HG03175 (cell line): ENCODE data around the gene IL1RAPL2.
"Not testable (repeated sequence)": the region's sequence is repeated elsewhere in the genome, so short reads cannot be mapped to it uniquely, and the experiment has no call there.

ENCODE experiments used
- ATAC-seq: cut with Tn5 transposase; IDR thresholded peaks from one replicate; pipeline ENCODE4 v1.9.1; 2021; ENCODE audit warnings: mild to moderate bottlenecking, moderate library complexity; ENCODE audit not compliant: unreplicated experiment

Gene IL1RAPL2

DNA sequence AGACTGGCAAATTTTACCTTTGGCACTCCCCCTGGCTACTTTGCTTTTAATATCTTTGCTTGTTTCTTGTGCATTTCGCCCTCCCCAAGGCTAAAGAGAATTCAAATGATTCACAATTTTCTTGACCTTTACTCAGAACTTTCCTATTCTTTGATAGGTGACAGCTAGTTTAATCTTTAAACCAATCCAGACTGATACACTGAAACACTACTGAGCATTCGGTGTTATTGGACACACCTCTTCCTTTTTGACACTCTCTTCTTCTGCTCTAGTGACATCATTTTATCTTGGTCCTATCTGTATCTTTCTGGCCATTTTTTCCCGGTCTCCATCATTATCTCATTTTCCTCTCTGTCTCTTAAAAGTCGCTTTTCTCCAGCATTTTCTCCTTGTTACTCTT lies 103.1 kb downstream of the IL1RAPL2 start:
- ATAC-seq = no peak

DNA sequence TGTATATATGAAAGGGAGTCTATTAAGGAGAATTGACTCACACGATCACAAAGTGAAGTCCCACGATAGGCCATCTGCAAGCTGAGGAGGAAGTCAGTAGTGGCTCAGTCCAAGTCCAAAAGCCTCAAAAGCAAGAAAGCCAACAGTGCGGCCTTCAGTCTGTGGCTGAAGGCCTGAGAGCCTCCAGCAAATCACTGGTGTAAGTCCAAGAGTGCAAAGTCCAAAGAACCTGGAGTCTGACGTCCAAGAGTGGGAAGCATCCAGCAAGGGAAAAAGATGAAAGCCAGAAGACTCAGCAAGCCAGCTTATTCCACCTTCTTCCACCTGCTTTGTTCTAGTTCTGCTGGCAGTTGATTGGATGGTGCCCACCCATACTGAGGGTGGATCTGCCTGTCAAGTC lies 104.1 kb downstream of the IL1RAPL2 start:
- ATAC-seq = no peak

DNA sequence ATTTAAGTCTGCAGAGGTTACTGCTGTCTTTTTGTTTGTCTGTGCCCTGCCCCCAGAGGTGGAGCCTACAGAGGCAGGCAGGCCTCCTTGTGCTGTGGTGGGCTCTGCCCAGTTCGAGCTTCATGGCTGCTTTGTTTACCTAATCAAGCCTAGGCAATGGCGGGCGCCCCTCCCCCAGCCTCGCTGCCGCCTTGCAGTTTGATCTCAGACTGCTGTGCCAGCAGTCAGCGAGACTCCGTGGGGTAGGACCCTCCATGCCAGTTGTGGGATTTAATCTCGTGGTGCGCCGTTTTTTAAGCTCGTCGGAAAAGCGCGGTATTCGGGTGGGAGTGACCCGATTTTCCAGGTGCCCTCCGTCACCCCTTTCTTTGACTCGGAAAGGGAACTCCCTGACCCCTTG lies 111.5 kb downstream of the IL1RAPL2 start:
- ATAC-seq = not testable (repeated sequence)

DNA sequence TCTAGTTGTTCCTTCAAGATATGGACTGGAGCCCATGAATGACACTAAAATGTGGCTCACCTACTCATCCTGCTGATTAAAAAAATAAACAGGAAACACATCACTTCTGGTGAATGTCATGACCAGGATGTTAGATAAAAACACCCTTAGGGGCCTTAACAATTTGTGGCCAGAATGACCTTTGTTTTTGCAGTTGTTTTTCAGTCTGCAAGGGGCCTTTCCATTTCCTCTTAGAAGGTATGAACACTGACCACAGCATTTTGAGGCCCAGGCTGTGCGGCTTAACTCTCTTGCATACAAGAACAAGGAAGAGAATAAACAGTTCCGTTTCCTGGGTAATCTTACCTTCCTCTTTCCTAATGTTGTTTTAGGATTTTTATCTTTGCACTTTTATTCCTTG lies 113.2 kb downstream of the IL1RAPL2 start:
- ATAC-seq = no peak

DNA sequence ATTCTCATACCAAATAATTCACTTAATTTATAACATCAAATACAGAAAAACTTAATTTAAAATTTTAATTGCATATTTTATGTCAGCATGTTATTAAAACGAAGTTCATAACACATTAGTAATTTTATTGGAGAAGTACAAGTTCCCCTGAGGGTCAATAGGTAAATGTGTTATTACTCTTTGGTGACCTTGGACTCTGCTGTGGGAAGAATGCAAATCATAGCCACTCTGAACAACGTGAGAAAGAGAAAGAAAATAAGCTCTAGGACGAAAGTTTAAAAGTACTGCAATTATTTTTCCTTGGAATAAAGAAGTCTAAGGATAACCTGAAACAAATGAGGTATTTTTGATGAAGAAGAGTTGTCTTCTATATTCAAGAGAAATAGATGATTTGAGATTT lies 115.2 kb downstream of the IL1RAPL2 start:
- ATAC-seq = no peak

DNA sequence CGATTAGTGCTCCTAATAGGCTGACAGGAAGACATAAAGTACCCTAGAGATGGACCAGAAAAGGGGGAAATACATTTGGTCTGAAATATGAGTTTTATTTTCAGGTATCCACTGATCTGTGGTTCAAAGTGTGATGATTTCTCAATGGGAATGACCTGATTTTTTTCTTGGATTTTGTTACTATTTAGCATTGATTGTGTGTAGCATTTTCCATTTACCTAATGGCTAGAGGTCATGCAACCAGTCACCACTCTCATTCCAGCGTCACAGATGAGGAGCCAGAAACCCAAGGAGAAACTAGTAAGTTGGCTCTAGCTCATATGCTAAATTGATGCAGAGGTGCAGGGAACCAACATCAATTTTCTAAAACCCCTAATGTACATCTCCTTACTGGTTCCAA lies 118.1 kb downstream of the IL1RAPL2 start:
- no peak for ATAC-seq

DNA sequence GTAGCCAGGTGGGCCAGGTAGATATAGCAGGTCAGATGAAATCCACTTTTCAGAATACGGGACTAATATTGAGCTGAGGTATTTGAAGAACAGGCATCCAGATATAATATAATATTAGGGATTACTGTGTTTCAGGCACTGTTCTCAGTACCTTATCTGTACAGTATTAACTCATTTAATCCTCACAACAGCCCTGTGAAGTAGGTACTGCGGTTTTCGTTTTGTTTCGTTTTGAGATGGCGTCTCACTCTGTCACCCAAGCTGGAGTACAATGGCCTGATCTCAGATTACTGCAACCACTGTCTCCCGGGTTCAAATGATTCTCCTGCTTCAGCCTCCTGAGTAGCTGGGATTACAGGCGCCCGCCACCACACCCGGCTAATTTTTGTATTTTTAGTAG lies 129.6 kb downstream of the IL1RAPL2 start:
- ATAC-seq = peak; percentile 64

DNA sequence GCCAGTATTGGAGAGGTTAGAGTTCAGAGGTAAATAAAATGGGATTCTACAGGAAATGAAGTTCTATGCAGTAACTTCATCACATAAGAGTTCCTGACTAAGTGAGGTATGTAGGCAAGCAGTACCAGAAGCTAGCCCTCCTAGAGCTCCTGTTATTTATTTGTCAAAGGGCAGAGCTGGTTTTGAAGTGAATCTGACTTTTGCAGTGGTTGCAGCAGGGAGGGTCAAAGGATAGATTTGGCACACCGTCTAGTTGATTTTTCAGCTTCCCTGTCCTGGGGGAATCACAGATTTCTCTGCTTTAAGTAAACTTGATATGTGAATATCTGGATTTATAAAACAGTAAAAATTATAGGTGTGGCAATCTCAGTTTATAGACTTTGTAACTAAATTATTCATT lies 130.7 kb downstream of the IL1RAPL2 start:
- no peak for ATAC-seq

DNA sequence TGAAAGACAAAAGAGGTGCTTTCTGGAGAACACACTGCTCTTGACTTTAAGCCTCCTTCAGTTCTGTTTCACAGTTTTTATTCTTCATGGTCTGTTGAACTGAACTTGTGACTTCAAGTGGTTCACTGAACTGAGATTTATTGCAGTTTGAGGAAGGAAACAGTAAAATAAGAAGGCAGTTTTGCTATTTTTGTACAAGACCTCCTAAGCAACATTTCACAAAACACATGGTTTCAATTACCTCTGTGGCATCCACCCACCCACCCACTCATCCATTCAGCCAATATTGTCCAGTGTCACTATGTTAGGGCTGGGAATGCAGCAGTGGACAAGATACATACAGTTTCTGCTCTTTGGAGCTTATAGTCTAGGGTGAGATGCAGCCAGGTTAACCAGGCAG lies 131.3 kb downstream of the IL1RAPL2 start:
- peak; percentile 79 for ATAC-seq

DNA sequence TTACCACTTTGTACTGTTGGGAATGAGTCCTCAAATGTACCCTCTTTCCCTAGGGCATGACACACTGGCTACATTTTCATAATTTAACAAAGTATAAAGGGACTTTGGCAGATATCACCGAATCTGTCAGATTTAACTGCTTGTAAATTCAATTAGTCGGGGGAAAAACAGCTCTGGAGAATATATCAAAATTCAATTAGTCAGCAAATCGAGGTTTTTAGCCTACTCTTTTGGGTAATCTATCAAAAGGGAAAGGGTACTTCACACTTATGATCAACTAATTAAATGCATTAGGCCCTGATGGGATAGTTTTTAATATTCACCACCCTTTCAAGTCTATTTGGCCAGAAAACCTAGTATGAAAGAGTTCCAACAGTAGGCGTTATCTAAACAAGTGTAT lies 141.0 kb downstream of the IL1RAPL2 start:
- no peak for ATAC-seq

DNA sequence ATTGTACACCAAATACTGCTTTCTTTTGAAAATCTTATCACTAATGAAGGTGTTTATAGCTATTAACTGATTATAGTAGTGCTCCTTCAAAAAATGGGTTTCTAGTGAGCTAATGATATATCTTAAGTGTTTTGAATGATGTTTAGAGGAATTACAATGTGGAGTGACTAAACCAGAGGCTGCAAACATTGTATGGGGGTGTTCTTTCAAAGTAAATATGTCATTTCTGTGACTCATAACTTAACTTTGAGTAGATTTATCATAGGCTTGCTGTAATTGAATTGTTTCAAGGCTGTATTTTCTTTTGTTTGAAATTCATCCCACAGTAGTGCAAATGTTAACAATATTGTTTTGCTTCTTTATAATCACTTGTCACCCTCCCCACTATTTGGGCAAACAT lies 141.6 kb downstream of the IL1RAPL2 start:
- no peak for ATAC-seq

DNA sequence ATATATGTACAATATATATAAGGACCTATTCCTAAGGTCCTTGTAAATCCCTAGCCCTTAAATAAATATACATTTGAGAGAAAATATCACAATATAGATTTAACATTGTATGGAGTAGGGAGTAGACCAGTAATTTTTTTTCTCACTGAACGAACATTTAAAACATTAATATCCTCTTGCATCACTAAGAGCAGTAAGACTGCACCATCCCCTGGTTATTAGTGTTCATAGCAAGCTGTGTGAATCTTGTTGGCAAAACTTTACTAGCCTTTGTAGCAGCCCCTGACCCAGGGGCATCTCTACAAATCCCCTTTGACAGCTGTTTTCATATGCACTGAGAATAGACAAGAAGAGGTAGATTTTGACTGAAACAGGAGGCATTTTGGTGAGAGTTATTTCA lies 146.5 kb downstream of the IL1RAPL2 start:
- no peak for ATAC-seq

DNA sequence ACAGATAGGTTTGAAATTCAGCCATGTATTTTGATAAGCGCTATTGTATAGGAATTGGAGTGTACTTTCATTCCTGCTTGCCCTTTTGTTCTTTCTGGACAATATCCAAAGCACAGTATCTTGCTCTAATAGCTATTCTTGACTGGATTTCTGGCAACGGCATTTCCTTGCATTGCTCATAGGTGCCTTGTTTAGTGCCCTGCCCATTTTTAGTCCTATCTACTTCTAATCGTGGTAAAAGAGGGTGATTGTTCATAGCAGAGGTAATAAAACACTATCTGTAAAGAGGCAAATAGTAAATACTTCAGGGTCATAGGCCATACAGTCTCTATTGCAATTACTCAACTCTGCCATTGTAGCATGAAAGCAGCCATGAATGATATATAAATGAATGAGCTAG lies 155.9 kb downstream of the IL1RAPL2 start:
- no peak for ATAC-seq

DNA sequence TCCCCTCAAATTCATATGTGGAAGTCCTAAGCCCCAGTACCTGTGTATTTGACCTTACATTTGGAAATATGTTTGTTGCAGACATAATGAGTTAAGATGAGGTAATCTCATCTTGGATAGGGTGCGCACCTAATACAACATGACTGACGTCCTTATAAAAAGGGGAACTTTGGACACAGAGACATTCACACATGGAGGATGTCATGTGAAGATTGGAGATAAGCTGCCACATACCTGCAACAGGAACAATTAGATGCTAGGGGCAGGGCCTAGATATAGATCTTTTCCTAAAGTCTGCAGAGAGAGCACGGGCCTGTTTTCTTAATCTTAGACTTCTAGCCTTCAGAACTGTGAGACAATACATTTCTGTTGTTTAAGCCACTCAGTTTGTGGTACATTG lies 162.5 kb downstream of the IL1RAPL2 start:
- no peak for ATAC-seq

DNA sequence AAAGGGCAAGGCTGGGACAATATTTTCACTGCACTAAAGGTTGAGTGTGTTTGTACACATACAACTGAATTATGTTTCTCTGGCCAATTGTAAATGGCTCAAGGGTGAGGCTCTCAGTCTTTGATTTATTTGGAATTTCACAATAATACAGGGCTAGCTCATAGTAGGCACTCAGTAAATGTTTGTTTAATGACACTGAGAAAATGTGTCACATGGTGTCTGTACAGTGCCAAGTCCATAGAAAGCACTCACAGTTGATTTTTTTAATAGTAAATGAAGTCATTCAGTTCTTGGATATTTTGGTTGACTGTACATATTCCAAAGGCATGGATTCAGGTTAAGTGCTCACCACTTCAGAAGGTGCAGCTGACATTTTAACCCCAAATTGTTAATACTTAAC lies 176.4 kb downstream of the IL1RAPL2 start:
- ATAC-seq = no peak

DNA sequence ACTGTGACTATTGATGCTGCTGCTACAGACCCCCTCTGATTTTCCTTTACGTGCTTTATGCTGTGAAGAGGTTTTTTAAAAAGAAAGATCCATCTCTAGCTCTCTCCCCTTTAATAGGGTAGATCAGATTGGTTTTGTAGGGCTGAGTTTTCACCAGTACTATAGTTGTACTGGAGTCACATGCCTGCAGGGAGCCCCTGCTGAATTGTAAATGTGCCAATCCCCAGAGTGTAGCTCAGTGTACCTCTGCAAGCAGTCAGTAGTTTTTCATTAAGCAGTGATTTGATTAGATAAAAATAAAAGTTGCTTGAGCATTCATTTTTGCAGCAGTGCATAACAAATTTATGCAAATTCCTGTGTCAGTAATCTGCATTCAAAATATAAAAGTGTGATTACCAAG lies 179.2 kb downstream of the IL1RAPL2 start:
- no peak for ATAC-seq

DNA sequence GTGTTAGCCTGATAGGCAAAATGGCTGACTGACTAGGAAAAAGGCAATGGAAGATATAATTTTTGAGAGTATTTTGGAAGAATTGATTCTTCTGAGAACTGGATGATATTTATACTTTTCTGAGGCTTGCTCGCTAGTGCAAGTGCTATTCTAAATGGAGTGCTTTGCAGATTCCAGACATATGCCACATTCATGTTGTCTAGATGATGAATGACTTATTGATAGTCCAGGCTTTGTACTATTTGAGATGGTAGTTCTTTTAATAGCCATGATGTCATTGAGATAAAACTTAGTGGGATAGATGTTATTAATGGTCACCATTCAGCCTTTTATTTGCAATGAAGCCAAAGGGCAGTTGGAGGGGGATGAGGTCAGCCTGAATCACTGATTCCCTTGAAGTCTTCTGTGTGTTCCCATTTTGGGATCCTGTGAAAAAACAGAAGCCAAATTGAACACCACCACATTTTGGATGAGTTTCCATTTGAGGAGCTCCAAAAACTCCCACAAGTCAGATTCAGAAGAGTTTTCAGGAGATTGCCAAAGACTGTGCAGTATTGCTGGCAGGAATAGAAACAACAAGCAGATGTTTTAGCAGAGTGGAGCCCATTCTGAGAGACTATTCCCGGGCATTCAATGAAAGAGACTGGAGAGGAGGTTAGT lies 184.1 kb downstream of the IL1RAPL2 start:
- ATAC-seq = no peak

DNA sequence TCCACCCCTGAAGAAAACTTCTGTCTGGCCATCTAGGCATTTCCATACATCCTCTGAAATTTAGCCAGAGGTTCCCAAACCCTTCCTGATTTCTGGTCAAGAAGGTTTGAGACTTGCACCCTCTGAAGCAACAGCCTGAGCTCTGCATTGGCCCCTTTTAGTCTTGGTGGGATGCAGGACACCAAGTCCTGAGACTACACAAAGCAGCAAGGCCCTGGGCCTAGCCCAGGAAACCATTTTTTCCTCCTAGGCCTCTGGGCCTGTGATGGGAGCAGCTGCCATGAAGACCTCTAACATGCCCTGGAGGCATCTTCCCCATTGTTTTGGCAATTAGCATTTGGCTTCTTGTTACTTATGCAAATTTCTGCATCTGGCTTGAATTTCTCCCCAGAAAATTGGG lies 196.6 kb downstream of the IL1RAPL2 start:
- ATAC-seq = no peak

DNA sequence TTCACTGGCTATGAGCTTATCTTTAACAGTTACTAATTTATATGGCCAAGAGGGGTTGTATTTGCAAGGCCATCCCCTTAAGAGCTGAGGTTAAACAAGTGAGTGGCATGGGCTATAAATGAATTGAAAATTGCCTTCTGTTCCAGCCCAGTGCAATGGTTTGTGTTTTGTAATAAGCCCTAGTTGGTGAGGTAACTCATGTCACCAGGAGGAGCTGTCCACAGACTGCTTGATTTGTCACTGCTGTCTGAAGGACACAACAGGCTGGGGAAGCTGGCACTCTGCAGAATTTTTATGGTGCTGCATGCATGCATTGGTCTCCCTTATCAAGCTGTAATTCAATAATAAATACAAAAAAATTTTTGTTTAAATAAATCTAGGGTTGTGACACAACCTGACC lies 223.8 kb downstream of the IL1RAPL2 start:
- no peak for ATAC-seq

DNA sequence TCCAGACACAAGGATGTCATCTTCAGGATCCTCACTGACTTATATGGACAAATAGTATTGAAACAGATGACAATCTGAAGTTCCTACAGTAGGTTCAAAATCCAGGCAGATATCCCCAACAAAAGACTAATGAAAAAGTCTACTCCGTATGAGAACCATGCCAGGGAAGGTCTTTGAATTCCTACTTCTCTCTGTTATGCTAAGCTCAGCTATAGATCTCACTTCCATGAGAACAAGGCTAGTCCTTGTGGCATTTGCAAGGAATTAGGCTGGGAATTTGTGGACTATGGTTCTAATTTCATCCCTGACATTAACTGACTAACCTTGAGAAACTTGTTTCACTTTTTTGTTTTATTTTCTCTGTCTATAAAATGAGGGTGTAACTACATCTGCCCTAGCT lies 229.8 kb downstream of the IL1RAPL2 start:
- no peak for ATAC-seq

DNA sequence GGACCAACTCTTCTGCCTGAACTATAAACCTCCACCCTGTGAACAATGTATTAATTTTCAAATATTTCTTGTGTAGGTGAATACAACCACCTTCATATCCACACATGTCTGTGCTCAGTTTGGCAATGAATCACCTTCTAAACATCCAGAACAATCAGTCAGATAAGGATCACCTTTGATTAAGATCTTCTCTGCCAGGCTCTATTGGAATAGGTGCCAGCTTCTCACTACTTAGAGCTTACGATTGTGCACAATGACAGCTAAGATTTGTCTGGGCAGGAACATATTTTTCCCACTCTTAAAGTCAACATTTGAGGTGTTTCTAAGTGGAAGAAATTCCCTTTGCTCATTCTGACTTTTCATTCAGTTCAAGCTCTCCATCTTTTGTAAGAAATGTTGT lies 237.2 kb downstream of the IL1RAPL2 start:
- ATAC-seq = no peak

DNA sequence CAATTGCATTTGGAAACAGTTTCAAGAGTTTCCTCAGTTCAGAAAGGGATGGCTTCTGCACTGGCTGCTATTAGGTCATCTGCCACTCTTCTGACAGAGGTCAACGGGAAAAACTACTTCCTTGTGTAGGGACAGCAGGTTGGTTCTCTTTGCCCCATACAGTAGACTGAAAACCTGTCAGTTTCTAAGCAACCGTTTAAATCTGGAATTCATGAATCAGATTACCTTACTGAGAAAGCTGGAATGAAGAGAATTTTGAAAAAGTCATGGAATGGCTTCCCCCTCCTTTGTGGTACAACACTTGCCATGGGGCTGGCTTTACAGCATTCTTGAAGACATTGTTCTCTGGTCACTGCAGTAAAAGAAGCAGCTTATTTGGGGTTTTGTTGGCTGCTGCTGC lies 240.3 kb downstream of the IL1RAPL2 start:
- ATAC-seq = no peak

DNA sequence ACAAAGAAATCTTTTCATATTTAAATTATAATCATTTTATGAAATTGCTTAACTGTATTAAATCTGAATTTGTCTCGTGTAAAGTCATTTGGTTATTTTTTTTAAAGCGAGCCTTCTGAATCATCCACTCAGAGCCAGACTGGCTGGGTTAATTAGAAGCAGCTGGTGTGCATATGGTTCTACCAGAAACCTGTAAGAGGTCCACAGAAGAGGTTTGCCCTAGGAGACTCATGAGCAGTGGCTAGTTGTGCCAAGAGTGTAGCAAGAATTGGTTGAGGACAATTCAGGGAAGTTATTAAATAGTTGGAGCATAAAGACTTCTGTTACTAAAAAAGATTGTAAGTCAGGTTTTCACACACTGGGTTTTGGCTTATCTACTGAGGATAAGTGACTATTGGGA lies 267.4 kb downstream of the IL1RAPL2 start:
- no peak for ATAC-seq

DNA sequence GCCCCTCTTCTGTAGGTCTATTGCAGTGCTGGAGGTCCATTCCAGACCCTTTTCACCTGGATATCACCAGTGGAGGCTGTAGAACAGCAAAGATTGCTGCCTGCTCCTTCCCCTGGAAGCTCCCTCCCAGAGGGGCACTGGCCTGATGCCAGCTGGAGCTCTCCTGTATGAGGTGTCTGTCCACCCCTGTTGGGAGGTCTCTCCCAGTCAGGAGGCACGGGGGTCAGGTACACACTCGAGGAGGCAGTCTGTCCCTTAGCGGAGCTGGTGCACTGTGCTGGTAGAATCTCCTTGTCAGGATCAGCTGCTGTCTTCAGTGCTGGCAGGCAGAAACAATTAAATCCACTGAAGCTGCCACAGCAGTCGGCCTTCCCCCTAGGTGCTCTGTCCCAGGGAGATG lies 276.6 kb downstream of the IL1RAPL2 start:
- ATAC-seq = no peak
